ENCODE measurements around the gene CRTAC1.

CRTAC1 gene

DNA sequence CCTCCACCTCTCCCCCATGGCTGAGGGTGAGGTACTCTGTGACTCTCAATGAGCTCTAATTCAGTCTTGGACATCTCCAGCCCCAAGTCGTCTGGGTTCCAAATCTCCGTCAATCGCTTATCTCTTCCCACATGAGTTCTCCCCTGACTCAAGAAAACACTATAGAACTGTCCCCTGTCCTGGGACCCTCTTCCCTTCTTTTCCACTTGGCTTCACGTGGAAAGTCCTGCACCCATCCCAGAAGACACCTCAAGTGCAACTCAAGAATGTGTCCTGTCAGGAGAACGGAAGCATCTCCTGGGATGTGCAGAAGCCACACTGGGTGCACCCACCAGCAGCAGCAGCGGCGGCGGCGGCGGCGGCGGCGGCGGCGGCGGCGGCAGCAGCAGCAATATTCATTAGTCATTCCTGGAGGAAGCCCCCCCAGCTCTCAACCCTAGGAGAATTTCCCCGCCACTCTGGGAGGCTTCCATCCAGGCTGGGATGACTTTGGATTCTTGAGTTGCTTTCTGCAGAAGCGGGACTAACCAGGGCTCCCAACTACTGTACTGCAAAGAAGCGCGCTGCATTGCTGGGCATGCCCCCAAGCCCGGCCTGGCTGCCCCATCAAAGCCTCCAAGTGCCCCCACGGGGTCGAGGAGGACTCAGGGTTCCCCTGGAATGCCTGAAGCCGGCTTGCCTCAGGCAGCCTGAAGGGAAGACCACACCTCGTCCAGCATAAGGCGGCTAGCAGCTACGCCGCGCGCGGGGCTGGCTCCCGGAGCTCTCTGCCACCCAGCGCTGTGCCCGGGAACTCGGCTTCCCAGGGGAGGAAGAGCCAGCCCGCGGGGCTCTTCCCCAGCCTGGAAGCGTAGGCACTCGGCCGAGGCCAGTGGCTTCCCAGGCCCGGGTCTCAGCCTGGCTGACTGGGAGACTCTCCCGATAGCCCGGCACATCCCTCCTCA, 1.0 kb downstream of the CRTAC1 start:
- no peak for DNase-seq

DNA sequence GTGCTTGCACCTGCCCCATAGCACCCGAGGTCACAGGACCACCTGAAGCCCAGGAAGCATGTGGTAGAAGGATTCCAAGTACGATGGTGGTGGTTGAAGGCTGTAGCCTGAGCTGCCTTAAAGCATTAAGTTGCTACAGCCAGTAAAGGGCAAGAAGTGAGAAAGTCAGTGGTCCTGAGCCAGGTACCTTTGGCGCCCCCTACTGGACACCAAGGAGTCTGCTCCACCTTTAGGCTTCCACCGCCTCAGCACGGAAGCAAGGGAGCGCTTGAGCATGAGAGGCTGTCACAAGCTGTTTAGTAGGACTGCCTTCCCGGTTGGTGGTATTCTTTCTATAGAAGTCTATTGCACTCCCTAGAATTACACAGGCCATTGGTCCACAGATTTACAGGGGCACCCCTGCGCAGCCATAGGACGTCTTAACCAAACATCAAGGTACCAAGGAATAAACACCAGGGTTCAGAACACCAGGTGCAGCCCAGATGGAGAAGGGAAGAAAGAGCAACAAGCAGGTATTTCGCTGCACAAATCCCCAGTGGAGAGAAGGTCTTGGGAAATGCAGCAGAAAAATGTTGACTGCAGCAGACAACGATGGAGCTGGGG, 2.2 kb downstream of the CRTAC1 start:
- DNase-seq: peak; percentile 65

DNA sequence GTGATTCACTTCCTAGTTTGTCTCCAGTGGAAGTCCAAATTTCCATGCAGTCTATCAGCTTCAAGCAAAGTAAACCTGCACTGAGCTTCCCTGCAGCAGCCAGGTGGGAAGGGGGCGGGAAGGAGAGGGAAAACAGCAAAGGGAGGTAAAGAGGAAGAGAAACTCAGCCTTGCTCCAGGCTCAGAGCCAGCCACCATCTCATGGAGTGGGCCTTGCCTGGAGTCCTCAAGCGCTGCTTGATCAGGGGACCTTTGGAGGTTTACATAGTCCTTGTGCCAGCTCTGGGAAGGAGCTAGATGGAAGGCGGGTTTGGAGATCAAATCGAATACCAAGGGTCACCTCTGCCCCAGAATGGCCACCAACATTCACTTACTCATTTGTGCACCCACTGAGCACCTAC, 7.4 kb downstream of the CRTAC1 start:
- no peak for DNase-seq

DNA sequence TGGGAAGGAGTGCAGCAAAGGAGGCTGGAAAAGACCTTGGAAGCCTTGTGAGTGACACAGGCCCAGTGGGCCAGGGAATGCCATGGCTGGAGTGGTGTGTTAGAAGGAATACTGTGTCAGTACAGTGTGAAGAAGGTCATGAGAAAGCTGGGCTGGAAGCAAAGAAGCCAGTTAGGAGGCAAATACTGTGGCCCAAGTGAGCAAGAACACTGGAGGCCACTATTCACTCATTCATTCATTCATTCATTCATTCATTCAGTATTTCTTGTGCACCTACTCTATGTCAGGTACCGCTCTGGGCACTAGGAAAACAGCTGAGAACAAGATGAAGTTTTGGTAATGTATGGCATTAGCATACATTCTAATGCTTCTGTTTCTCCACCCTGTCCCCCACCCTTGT, 9.6 kb downstream of the CRTAC1 start:
- no peak for DNase-seq

DNA sequence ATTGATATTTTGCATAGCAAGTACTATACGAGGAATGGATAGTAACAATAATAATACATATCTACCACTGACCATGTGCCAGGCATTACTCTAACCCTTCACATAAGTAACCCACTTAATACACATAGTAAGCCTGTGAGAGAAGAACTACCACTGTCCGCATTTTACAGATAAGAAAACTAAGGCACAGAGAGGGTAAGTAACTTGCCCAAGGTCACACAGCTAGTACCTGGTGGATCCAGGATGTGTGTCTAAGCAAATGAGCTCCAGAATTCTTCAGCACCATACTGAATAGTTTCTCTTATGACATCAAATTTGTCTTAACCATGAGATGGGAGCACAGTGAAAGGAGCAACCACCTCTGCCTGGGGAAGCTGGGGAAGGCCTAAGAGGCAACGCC, 10.2 kb downstream of the CRTAC1 start:
- DNase-seq: no peak

DNA sequence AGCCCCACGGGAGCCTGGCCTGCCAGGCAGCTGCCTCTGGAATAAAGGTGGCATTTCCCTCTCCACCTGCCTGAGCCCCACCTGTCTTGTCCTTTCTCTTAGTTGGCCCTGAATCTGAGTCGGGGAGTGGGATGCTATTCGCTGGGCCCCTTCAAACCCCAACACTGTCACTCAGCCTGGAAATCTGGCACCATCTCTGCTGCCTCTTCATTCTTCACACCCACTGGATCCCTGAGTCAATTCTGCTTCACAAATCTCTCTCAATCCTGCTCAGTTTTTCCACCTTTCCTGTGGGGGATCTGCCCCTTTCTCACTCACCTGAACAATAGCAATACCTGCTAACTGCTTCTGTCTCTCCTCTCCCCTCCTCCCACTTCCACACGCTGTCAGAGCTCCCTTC, 10.6 kb downstream of the CRTAC1 start:
- no peak for DNase-seq

DNA sequence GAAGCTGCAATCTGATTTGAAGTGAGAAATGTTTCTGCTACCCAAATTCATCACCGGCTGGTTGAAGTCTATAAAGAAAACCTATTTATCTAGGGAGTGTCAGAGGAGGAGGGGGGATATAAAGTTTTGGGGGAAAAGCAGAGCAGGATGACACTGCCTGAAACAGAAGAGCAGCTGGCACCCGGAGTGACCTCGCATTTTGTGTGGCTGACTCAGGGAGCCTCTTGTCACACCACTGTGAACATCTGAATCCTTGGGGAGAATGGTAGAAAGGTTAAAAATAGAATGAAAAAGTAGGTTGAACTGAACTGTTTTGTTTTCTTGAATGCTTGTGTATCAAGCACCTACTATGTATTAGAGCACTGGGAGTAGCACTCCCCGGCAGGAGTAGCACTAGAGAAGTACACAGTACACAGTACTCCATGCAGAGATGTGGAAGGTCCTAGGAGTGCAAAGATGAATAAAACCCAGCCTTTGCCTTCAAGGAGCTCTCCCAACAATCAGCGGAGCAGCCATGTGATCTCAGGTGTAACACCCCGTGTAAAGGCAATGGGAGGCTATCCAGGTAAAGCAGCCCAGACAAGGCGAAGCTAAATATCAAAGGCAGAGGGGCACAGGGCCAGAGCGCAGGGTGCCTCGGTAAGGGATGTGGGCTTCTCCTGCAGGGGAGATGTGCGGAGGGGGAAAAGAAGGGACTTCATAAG, 13.5 kb downstream of the CRTAC1 start:
- no peak for DNase-seq

DNA sequence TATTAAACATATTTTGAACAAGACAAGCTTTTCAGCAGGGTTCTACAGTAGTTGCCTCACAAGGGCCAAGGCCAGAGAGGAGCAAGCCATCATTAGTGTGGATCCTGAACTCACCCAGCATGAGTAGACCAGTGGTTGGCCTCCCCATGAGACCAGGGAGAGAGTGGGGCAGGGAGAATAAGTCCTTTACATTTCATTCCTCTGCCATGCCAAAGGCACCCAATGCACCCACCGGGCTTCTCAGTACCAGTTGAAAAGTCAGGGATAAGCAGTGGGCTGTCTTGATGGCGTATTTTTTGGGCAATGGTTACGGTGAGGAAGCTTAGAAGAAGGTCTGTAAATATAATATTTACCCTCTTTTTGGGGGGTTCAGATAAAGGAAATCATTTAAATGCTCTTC, 16.6 kb downstream of the CRTAC1 start:
- no peak for DNase-seq

DNA sequence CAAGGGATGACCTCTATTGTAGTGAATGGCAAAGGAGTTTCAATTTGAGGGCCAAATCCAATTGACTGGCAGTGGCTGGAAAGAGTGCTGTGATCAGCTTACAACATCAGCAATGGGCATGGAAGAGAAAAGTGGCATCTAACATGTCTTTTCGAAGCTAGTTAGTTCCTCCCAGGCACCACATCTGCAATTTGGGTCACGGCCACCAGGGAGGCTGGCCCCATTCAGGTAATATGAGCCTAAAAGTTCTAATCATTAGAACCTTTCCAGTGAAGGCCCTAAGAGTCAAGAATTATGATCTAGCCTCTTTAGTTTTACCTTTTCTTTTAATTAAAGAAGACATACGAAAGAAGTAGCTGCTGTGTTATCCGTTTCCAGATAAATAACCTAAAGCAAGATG, 17.3 kb downstream of the CRTAC1 start:
- no peak for DNase-seq

DNA sequence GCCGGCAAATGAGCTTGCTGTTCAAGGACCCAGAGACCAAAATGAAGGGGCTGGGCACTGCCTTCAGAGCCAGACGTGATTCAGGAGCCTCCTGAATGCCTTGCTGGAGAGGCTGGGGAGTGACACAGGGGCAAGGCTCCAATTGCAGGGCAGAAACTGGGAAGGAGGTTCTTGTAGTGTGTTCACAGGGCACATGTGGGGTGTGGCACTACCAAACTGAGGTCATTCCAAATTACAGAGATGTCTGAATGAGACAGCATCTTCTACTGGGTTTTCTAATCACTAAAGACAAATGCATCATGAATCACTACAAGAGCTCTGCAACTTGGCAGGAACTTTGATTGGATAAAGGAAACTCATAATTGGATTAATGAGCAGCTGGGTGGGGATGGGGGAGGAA, 17.8 kb downstream of the CRTAC1 start:
- DNase-seq: no peak

DNA sequence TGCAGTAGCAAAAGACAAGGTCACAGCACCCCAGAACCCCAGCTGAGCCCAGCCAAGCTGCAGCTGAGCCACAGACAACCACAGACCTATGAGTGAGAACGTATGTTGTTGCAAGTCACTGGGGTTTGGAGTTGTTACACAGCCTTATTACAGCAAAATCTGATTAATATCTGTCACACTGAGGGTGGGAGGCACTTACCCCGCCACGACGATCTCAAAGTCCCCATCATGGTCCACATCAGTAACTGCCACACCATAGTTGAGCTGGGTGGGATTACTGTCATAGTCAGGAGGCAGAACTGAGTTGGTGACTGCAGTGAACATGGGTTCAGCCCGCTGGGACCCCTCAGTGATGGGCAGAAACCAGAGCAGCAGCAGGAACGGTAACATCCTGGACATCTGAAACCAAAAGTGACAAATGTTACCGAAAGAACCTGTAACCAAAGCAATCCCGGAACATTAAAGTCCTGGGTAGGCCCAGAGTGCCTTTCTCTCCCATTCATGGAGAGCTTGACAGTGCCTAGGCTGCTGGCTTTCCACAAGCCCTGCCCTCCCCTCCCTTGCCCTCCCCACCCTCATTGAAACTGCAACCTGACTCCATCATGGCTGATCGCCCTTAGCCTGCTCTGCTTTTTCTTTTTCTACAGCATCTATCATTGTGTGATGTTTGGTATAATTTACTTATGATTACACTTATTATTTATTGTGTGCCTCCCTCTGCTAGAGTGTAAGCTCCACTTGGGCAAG, 19.3 kb downstream of the CRTAC1 start:
- DNase-seq: no peak

DNA sequence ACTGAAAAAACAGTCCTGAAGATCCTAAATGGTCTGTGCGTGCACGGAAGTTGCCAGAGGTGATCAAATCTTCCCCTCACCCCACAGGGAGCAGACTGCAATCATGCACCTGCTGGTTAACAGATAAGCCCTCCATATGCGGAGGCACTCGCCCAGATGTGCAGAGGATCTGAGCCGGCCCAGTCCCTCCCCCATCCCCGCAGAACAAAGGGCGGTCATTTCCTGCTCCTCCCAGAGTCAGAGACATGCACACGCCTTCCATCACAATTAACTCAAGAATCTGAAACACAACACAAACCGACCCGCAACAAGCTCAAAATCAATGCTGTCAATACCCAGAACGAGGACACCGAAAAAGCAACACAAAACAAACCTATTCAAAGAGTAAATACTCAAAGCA, 24.2 kb downstream of the CRTAC1 start:
- DNase-seq: no peak

DNA sequence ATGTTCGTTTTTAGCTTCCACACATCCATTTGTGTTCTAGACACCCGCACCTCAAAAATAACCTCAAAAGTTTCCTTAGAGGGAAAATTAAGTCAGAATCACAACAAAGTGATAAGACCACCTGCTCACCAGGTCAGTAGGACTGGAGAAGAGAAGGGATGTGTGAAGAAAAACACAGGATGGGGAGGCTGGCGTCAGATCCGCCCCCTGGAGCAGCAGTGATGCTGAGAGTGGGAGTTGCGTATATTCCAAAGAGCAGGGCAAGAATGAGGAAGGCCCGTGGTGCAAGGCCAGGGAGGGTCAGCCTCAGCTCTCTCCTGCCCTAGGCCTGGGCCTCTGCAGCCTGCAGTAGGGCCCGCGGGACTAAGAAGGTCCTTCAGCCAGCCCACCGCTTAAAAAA, 28.7 kb downstream of the CRTAC1 start:
- no peak for DNase-seq

DNA sequence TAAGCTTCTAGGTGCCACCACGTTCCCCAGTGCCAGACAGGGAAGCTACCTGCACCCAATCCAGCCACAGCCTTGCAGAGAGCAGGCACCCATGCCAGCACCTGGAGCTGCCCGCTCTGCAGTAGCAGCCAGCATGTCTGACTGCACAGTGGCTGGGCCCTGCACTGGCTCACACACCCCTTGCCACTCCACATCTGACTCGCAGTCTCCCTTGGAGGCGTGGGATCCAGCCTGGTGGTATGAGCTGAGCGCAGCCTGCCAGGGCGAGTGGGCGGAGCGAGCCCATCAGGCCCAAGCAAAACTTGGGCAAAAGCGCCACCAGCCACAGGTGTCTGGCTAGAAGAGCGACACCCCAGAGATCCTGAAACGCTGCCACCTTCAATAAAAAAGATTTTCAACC, 30.1 kb downstream of the CRTAC1 start:
- DNase-seq: no peak

DNA sequence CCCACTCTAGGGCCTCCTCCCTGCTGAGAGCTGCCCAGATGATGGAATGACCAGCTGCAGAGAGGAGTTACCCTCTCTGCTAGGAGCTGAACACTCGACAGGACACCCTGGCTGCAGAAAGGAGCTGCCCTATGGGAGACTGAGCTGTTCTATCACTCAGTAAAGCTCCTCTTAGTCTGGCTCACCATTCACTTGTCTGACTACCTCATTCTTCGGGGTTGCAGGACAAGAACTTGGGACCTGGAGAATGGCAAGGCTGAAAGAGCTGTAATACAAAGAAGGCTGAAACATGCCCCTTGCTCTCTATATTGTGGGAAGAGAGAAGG, 30.5 kb downstream of the CRTAC1 start:
- DNase-seq: no peak

DNA sequence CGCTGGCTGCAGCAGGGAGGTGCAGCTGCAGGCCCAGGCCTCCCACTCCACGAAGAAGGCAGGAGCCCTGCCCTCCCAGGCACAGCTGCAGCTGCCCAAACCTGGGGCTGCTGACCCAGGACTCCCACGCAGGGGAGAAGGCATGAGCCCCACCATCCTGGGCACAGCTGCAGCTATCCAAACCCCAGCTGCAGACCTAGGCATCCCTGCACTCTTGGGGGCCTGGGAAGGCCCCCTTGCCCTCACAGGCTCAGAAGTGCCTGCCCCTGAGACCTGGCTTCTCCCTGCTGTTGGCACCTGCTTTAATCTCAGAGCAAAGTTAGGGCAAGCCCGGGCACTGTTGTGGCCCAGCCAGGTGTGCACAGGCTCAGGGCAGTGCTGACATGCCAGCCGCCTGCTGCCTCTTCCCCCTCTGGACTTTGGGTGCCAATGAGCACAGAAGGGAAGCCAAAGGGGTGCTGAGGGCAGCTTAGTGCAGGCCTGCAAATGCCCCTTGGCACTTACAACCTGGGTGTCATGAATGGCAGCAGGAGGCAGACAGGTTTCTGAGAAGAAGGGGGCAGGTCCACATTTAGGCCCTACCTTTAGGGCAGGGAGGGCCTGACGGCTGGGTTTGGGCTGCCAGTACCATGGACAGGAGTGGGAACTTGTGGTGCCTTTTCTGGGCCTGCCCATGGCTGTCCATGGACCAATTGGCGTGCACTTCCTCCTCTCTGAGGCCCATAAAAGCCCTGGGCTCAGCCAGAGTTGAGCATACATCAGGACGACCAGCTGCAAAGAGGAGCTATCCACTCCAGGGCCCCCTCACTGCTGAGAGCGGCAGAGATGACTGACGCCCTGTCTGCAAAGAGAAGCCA, 31.1 kb downstream of the CRTAC1 start:
- no peak for DNase-seq

DNA sequence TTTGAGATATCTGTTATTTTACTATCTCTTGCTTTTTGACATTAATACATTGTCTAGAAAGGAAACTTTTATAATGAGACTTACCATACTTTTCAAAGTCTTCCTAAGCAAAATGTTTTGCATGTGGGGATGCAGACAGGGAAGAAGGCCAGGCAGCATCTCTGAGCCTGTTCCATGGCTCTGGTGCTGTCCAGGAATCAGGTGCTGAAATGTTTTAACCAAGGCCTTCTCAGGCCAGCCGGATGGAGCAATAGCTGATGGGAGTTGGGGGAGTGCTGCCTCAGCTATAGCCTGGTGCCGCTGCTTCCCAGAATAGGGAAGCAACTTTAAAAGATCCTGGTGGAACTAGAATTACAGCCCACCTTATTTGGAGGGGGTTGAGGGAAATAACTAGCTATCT, 38.5 kb downstream of the CRTAC1 start:
- no peak for DNase-seq

DNA sequence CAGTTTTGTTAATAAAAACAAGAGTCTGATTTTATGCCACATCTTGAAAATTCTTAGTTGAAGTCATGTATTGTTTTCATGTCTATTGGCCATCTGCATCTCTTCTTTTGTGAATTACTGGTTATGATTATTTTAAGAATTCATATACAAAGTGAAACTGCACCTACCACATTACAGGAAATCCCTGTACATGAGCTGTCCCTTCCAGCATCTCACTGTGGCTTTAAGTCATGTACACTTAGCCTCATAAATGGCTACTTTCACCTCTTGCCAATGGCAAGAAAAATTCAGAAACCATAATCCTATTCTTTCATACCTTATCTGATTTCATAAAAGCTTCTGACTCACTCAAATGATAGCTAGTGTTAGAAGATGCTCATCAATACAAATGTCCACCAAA, 48.6 kb downstream of the CRTAC1 start:
- no peak for DNase-seq

DNA sequence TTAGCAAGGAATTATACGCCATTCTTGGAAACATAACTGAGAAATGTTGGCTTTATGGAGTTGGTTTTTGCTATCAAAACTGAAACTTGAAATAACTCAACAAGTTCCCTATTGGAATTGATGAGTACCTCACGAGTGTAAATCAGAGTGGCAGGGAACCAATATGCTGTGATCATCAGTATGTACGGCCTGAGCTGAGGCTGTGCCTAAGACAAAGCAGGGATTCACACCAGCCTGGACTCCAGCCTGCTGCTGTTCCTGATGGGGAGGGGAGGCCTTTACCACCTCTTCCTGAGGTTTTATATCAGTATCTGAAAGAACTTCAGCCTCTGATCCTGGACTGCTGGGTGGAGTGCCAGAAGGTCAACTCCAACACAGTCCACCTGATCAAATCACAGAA, 52.7 kb downstream of the CRTAC1 start:
- no peak for DNase-seq

DNA sequence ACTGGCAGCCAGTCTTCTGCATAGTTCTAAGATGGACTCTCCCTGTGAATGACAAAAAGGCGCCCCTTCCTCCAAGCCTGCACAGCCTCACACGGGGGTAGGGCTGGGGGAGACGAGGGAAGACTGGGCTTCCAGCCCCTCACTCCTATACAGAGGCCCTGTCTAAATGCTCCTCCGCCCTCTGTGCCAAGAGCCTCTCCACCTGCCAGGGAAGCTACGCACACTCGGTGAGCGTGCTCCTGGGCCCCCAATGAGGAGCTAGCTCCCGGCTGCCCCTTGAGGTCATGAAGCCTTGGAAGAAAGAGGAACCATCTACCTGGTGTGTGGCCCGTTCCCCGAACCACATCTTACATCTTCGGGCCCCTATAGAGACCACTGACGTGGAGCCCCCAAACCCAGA, 54.8 kb downstream of the CRTAC1 start:
- no peak for DNase-seq

DNA sequence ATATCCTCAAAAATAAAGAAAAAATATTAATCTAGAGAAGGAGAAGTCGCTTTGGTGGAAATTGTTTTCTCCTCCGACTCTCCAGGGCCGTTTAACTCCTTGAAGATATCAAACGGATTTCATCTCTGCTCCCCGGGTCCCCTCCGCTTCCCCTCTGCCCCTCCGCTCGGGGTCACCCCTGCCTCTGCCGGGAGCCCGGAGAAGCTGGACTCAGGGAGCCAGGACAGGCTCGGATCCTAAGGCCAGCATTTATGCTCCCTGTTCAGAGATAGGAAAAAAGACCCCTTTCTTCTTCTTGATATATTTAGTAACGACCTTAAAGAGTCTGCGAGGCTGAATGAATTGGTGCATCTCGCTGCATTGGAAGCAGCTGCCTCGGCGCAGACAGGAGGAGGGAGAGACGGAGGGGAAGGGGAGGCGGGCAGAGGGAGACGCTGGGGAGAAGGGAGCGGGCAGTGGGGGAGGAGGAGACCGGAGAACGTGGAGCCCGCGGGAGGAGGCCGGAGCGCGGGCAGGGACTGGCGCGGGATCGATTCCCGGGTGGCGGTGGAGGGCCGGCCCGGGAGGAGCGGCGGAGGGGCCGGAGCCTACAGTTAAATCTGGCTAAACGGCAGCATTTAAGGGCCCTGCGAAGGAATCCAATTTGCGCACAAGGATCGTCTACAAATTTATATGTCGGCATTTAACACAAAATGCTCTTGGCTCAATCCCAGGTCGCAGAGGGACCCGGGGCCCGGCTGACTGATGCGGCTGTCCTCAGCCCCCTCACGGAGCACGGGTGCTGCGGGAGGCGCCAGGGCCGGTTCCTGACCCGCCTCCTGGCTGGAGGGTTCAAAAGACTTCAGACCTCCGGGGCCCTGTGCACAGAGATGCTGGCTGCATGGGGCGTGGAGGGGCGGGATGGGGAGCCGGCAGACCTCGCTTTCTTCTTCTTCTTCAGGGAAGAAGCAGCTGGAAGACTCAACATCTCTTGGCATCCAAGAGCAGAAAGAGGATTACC, 55.6 kb downstream of the CRTAC1 start:
- DNase-seq: no peak
